Stomach (tissue), 9 donors: Measurements from ENCODE around the gene JCAD. TPM values are rescaled to one million over a fixed set of nuclear protein-coding genes. Genes with fewer than 3 reads are reported as not detected.

Experiments used
- DNase-seq, 2 donors: peaks; one replicate each; pipeline versions ENCODE4 v3.0.0 to v3.0.0-alpha.2; 2013 to 2019
- H3K27ac ChIP-seq, 5 donors: fragments of 200-600 bp in 4 of 5; sonication (generic) in 4 of 5; one replicate each; pipeline ENCODE4 v1.5.1; 2013 to 2019; ENCODE audit warnings: mild to moderate bottlenecking in 1 of 5, moderate library complexity in 1 of 5
- H3K27me3 ChIP-seq, 3 donors: fragments of 200-600 bp; sonication (generic); one replicate each; pipeline ENCODE4 v1.5.1; 2017 to 2019; ENCODE audit warnings: mixed run types in 1 of 3
- H3K36me3 ChIP-seq, 4 donors: fragments of 200-600 bp; sonication (generic); 1 replicate in 3 of 4; 2 replicates in 1 of 4; pipeline ENCODE4 v1.5.1; 2016 to 2019
- H3K4me1 ChIP-seq, 4 donors: fragments of 200-600 bp; sonication (generic); one replicate each; pipeline ENCODE4 v1.5.1; 2016 to 2019
- H3K4me3 ChIP-seq, 4 donors: fragments of 200-600 bp; sonication (generic) in 3 of 4; one replicate each; pipeline ENCODE4 v1.5.1; 2016 to 2019; ENCODE audit warnings: mild to moderate bottlenecking in 1 of 4
- H3K9me3 ChIP-seq, 4 donors: fragments of 200-600 bp; sonication (generic); one replicate each; pipeline ENCODE4 v1.5.1; 2016 to 2019
- EP300 ChIP-seq: sonication (generic); formaldehyde crosslinking; IDR thresholded peaks from one replicate; pipeline ENCODE4 v1.6.1; 2017; ENCODE audit warnings: antibody characterized with exemption
- POLR2A ChIP-seq, 4 donors: fragments of 450-650 bp; IDR thresholded peaks; one replicate each; pipeline ENCODE4 v1.6.1; 2016; ENCODE audit warnings: antibody characterized with exemption in 4 of 4, control low read depth in 2 of 4, mild to moderate bottlenecking in 1 of 4, moderate library complexity in 1 of 4
- POLR2AphosphoS5 ChIP-seq, 3 donors: sonication (generic); formaldehyde crosslinking; IDR thresholded peaks; one replicate each; pipeline ENCODE4 v1.6.1; 2016; ENCODE audit warnings: antibody characterized with exemption in 3 of 3
- WGBS, 5 donors: extraction: QIAGEN DNeasy Blood & Tissue Kit in 3 of 5; methylation state at CpG; one replicate each; pipeline versions ENCODE4 v1.1.5 to v1.1.7; 2013 to 2018; 5-methylcytosine and 5-hydroxymethylcytosine counted together
- intact Hi-C: fragments of 100-400 bp; cut with DNase I; formaldehyde crosslinking; loops from one replicate; pipeline ENCODE4 v1.15.1; 2023; ENCODE audit warnings: low total_unique reads
- polyA plus RNA-seq, 3 donors: library from polyadenylated mRNA; stranded (reverse); fragments of 200-250 nt; gene quantifications; one replicate each; pipeline ENCODE4 v1.2.3, GENCODE V29; 2013
- total RNA-seq, 5 donors: library from RNA; depleted of rRNA; stranded (reverse); fragments of >200 nt; gene quantifications; one replicate each; pipeline versions ENCODE4 v1.1.0 to v1.2.3, GENCODE V29; 2014 to 2016
- TF ChIP-seq, protein P1 (sequence below), 7 experiments: fragments of 450-650 bp in 4 of 7; fragments of 200-600 bp in 3 of 7; sonication (generic) in 3 of 7; IDR thresholded peaks; one replicate each; pipeline ENCODE4 v1.5.1; 2016 to 2019; ENCODE audit warnings: antibody characterized with exemption in 7 of 7, control low read depth in 2 of 7, mild to moderate bottlenecking in 1 of 7
- donor health status: healthy with polysubstance abuse.
- donor health status: Bipolar disorder and iron deficiency.
- donor health status: healthy.

Gene JCAD
- total and polyA plus RNA-seq, 8 donors, result 1.6 to 30.3 (median 10.4) TPM

DNA sequence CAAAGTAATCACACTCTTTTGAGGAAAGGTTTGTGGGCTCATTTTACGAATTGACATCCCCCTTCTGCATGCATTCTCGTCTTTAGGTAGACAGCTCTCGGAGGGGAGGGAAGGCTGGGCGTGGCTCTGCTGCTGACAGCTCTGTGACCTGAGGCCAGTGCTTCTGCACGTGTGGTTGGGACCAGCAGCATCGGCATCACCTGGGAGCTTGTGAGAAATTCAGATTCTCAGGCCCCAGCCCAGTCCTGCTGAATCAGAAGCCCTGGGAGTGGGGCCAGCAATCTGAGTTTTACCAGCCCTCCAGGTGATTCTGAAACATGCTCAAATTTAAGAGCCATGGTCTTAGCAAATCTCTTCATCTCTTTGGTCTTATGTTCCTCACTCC, 89.4 kb downstream of the JCAD start:
- Histone ChIP-seq H3K27me3 (no peaks in the 10 kb centered on the region), H3K4me3 (no peak overlapping the region), H3K9me3 (peaks cover 0 to 5% (median 0%) of the 10 kb centered on the region in 4 donors), H3K4me1 (peaks cover 0 to 17% (median 5%) of the 10 kb centered on the region in 4 donors), H3K27ac (no peak overlapping the region), H3K36me3 (no peaks in the 10 kb centered on the region)
- intact Hi-C loops, result no loop called here
- TF ChIP-seq POLR2A (IDR thresholded peaks at IDR 0.05) (no peak), POLR2AphosphoS5 (IDR thresholded peaks at IDR 0.05) (no peak), EP300 (no peak)
- TF ChIP-seq, protein P1, sequence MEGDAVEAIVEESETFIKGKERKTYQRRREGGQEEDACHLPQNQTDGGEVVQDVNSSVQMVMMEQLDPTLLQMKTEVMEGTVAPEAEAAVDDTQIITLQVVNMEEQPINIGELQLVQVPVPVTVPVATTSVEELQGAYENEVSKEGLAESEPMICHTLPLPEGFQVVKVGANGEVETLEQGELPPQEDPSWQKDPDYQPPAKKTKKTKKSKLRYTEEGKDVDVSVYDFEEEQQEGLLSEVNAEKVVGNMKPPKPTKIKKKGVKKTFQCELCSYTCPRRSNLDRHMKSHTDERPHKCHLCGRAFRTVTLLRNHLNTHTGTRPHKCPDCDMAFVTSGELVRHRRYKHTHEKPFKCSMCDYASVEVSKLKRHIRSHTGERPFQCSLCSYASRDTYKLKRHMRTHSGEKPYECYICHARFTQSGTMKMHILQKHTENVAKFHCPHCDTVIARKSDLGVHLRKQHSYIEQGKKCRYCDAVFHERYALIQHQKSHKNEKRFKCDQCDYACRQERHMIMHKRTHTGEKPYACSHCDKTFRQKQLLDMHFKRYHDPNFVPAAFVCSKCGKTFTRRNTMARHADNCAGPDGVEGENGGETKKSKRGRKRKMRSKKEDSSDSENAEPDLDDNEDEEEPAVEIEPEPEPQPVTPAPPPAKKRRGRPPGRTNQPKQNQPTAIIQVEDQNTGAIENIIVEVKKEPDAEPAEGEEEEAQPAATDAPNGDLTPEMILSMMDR (IDR thresholded peaks at IDR 0.05), result no peak
- WGBS, 5 donors, result 64 to 74% (median 69%) methylated on average over 6 of the region's 6 CpGs
- DNase-seq, result no peak

DNA sequence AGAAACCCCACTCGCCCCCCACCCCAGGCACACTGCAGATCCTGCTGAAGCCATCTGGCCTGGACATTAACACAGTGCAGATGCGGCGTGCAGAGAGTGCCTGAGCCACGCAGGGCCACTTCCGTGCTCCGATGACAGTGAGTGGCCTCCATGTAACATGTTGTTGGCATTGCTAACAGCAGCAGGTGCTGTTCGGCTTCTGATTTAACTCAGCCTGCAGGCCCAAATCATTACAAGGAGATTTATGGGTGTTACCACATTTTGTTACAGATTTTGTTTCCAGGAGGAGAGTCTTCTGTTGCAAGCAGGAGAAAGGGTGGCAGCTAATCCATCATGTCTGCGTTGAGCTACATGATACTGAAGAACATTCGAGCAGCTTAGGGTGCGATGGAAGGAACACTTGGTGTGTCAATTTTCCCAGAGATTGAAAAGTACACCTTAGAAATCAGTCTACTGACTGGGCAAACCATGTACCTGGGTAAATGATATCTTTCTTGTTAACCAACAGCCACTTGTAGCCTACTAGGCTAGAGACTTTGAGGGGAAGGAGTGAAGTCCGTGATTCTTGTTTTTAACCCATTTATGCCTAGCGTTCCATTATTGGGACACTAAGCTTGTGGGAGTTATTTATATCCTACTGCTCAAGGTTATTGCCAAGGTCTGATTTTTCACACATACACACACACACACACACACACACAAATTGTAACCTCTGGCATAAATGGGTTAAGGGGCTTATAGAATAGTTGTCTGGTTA, 90.0 kb downstream of the JCAD start:
- TF ChIP-seq POLR2A (IDR thresholded peaks at IDR 0.05), result no peak
- TF ChIP-seq, protein P1 (IDR thresholded peaks at IDR 0.05), result no peak
- TF ChIP-seq EP300, result no peak
- TF ChIP-seq POLR2AphosphoS5 (IDR thresholded peaks at IDR 0.05), result peak in 1 of 3 donors; percentile 5
- Histone ChIP-seq H3K4me3 (no peak overlapping the region), H3K27me3 (no peaks in the 10 kb centered on the region), H3K27ac (no peak overlapping the region), H3K36me3 (no peaks in the 10 kb centered on the region), H3K4me1 (peaks cover 0 to 17% (median 5%) of the 10 kb centered on the region in 4 donors), H3K9me3 (no peaks in the 10 kb centered on the region)
- WGBS, 5 donors, result 81 to 89% (median 86%) methylated on average over 11 to 12 of the region's 12 CpGs
- peak in 1 of 2 donors; percentile 56 for DNase-seq
- intact Hi-C loops, result no loop called here

DNA sequence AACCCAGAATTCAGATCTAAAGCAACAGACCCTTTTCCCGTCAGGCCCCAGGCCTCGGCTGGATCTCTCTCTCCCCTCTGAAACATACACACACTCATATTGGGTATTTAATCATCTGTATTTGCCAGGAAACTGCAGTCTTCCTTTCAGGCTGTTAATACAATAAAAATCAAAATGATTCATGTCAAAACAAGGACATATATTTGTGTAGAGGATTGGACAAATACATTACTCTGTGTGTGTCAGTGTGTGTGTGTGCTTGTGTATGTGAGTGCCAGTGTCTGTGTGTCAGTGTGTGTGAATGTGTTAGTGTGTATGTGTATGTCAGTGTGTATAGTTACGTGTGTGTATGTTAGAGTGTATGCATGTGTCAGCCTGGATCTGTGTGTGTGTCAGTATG, 90.8 kb downstream of the JCAD start:
- intact Hi-C loops, result no loop called here
- WGBS, 5 donors, result 56 to 78% (median 72%) methylated on average over 3 of the region's 3 CpGs
- no peak overlapping the region for H3K4me3 ChIP-seq

DNA sequence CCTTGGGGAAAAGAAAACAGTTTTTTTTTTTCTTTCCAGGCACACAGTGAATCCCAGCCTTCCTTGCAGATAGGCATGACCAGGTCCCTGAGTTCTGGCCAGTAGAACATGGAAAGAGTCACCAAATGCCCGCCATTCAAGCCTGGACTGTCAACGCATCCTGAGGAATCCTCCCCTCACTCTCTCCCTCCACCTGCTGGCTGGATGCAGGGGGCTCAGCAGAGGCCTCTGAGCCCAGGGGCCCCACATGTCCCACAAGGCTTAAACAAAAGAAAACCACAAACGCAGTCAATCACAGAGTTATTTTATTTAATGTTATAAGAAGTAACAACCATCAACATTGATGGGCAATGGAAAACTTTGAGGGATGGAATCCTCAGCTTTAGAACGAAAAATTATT, 93.1 kb downstream of the JCAD start:
- no peak for DNase-seq
- no peak for TF ChIP-seq POLR2A (IDR thresholded peaks at IDR 0.05)
- TF ChIP-seq EP300, result no peak
- TF ChIP-seq POLR2AphosphoS5 (IDR thresholded peaks at IDR 0.05), result no peak
- peaks cover 0 to 17% (median 5%) of the 10 kb centered on the region in 4 donors for H3K4me1 ChIP-seq
- no peaks in the 10 kb centered on the region for H3K9me3 ChIP-seq
- H3K27me3 ChIP-seq, result no peaks in the 10 kb centered on the region
- no peak overlapping the region for H3K4me3 ChIP-seq
- no peaks in the 10 kb centered on the region for H3K36me3 ChIP-seq
- 86 to 93% (median 88%) methylated on average over 4 of the region's 4 CpGs for WGBS, 5 donors
- intact Hi-C loops, result no loop called here
- H3K27ac ChIP-seq, result no peak overlapping the region

More for the DNA sequence above, 90.8 kb downstream of the JCAD start:
- H3K36me3 ChIP-seq, result no peaks in the 10 kb centered on the region
- peaks cover 0 to 17% (median 5%) of the 10 kb centered on the region in 4 donors for H3K4me1 ChIP-seq
- peak overlapping the region in 3 of 5 donors; percentile 20 to 37 (median 33) for H3K27ac ChIP-seq
- DNase-seq, result no peak
- no peaks in the 10 kb centered on the region for H3K27me3 ChIP-seq
- H3K9me3 ChIP-seq, result no peaks in the 10 kb centered on the region
- TF ChIP-seq, protein P1 (IDR thresholded peaks at IDR 0.05), result no peak
- TF ChIP-seq POLR2AphosphoS5 (IDR thresholded peaks at IDR 0.05) (no peak), POLR2A (IDR thresholded peaks at IDR 0.05) (no peak), EP300 (no peak)
